H9 (cell line): ENCODE measurements around the gene CRK. TPM values are rescaled to one million over a fixed set of nuclear protein-coding genes. Genes with fewer than 3 reads are reported as not detected.
A peak's percentile ranks its signal among the peaks of the same experiment; 100 is the strongest.

Source experiments
- DNase-seq: peaks from one replicate; pipeline ENCODE4 v3.0.0-alpha.2; 2017
- H2AFZ ChIP-seq: one replicate; pipeline ENCODE4 v1.6.1; 2013; ENCODE audit warnings: mild to moderate bottlenecking, low read length, control low read depth, moderate library complexity
- H2AK5ac ChIP-seq: 2 replicates; pipeline ENCODE4 v1.6.1; 2013; ENCODE audit warnings: low read length, control low read depth, mixed read lengths; ENCODE audit not compliant: insufficient read length
- H2BK120ac ChIP-seq: one replicate; pipeline ENCODE4 v1.6.1; 2013; ENCODE audit warnings: low read depth, mild to moderate bottlenecking, low read length, control low read depth, inconsistent platforms; ENCODE audit not compliant: poor library complexity, severe bottlenecking
- H2BK12ac ChIP-seq: 2 replicates; pipeline ENCODE4 v1.6.1; 2013; ENCODE audit warnings: low read length, control low read depth, mixed read lengths, low read depth; ENCODE audit not compliant: insufficient read length
- H2BK15ac ChIP-seq: 2 replicates; pipeline ENCODE4 v1.6.1; 2013; ENCODE audit warnings: low read depth, low read length, control low read depth
- H2BK20ac ChIP-seq: one replicate; pipeline ENCODE4 v1.6.1; 2013; ENCODE audit warnings: low read depth, mild to moderate bottlenecking, low read length, control low read depth, inconsistent platforms; ENCODE audit not compliant: poor library complexity, severe bottlenecking
- H2BK5ac ChIP-seq: 2 replicates; pipeline ENCODE4 v1.6.1; 2013; ENCODE audit warnings: low read length, control low read depth, mixed read lengths; ENCODE audit not compliant: insufficient read length
- H3K14ac ChIP-seq: 2 replicates; pipeline ENCODE4 v1.6.1; 2013; ENCODE audit warnings: low read length, control low read depth; ENCODE audit not compliant: insufficient read depth
- H3K18ac ChIP-seq: 2 replicates; pipeline ENCODE4 v1.6.1; 2013; ENCODE audit warnings: low read depth, mild to moderate bottlenecking, mixed read lengths, low read length, control low read depth; ENCODE audit not compliant: insufficient read length
- H3K23ac ChIP-seq: 2 replicates; pipeline ENCODE4 v1.6.1; 2013; ENCODE audit warnings: low read length, control low read depth, mixed read lengths, low read depth; ENCODE audit not compliant: insufficient read length
- H3K23me2 ChIP-seq: 2 replicates; pipeline ENCODE4 v1.6.1; 2013; ENCODE audit warnings: low read depth, mild to moderate bottlenecking, mixed read lengths, low read length, control low read depth; ENCODE audit not compliant: insufficient read length, poor library complexity, severe bottlenecking
- H3K27ac ChIP-seq: 2 replicates; pipeline ENCODE4 v1.5.1; 2013; ENCODE audit warnings: low read length, control low read depth, mixed read lengths, low read depth; ENCODE audit not compliant: insufficient read length
- H3K27me3 ChIP-seq: 2 replicates; pipeline ENCODE4 v1.6.1; 2013; ENCODE audit warnings: low read length, control low read depth, inconsistent platforms; ENCODE audit not compliant: insufficient read depth
- H3K4ac ChIP-seq: 2 replicates; pipeline ENCODE4 v1.6.1; 2013; ENCODE audit warnings: low read depth, mild to moderate bottlenecking, control low read depth, inconsistent platforms, low read length, moderate library complexity
- H3K4me1 ChIP-seq: 2 replicates; pipeline ENCODE4 v1.6.1; 2013; ENCODE audit warnings: low read length, control low read depth, inconsistent platforms; ENCODE audit not compliant: insufficient read depth
- H3K4me2 ChIP-seq: 2 replicates; pipeline ENCODE4 v1.6.1; 2013; ENCODE audit warnings: low read length, control low read depth, mixed read lengths; ENCODE audit not compliant: insufficient read length, insufficient read depth
- H3K56ac ChIP-seq: 2 replicates; pipeline ENCODE4 v1.6.1; 2013; ENCODE audit warnings: low read depth, mild to moderate bottlenecking, mixed read lengths, low read length, control low read depth; ENCODE audit not compliant: insufficient read length
- H3K79me1 ChIP-seq: 2 replicates; pipeline ENCODE4 v1.6.1; 2013; ENCODE audit warnings: low read depth, mild to moderate bottlenecking, moderate library complexity, low read length, control low read depth, inconsistent platforms; ENCODE audit not compliant: insufficient read depth, poor library complexity, severe bottlenecking
- H3K79me2 ChIP-seq: 2 replicates; pipeline ENCODE4 v1.6.1; 2013; ENCODE audit warnings: low read length, control low read depth, inconsistent platforms; ENCODE audit not compliant: insufficient read depth
- H3K9ac ChIP-seq: 2 replicates; pipeline ENCODE4 v1.6.1; 2013; ENCODE audit warnings: low read length, control low read depth, mixed read lengths; ENCODE audit not compliant: insufficient read length; ENCODE audit errors: extremely low read depth
- H3K9me3 ChIP-seq: one replicate; pipeline ENCODE4 v1.6.1; 2013; ENCODE audit warnings: low read depth, low read length, inconsistent platforms; ENCODE audit not compliant: control insufficient read depth
- H3T11ph ChIP-seq: one replicate; pipeline ENCODE4 v1.6.1; 2013; ENCODE audit warnings: mild to moderate bottlenecking, low read length, control low read depth, inconsistent platforms
- H4K20me1 ChIP-seq: one replicate; pipeline ENCODE4 v1.6.1; 2013; ENCODE audit not compliant: control insufficient read depth, insufficient read length, insufficient read depth
- H4K5ac ChIP-seq: 2 replicates; pipeline ENCODE4 v1.6.1; 2013; ENCODE audit warnings: low read depth, mild to moderate bottlenecking, mixed read lengths, low read length, control low read depth; ENCODE audit not compliant: insufficient read length
- H4K8ac ChIP-seq: replicated peaks from 2 replicates; pipeline ENCODE4 v1.6.1; 2013; ENCODE audit warnings: low read length, control low read depth, mixed read lengths, low read depth; ENCODE audit not compliant: insufficient read length
- H4K91ac ChIP-seq: 2 replicates; pipeline ENCODE4 v1.6.1; 2013; ENCODE audit warnings: low read depth, mild to moderate bottlenecking, moderate library complexity, mixed read lengths, low read length, control low read depth; ENCODE audit not compliant: insufficient read length
- H3K27ac Mint-ChIP-seq, 3 experiments: 2 replicates in 2 of 3; 3 replicates in 1 of 3; pipeline ENCODE4 v1.8.0; 2020 to 2021; ENCODE audit warnings: mixed read lengths in 3 of 3, mild to moderate bottlenecking in 1 of 3, moderate library complexity in 1 of 3
- H3K27me3 Mint-ChIP-seq: 2 replicates; pipeline ENCODE4 v1.8.0; 2021; ENCODE audit warnings: low read depth, mild to moderate bottlenecking, moderate library complexity, mixed read lengths
- H3K36me3 Mint-ChIP-seq, 3 experiments: 2 replicates in 2 of 3; 3 replicates in 1 of 3; pipeline ENCODE4 v1.8.0; 2020 to 2021; ENCODE audit warnings: low read depth in 3 of 3, mixed read lengths in 3 of 3; ENCODE audit not compliant: insufficient read depth in 1 of 3
- H3K4me1 Mint-ChIP-seq, 2 experiments: 2 replicates each; pipeline ENCODE4 v1.8.0; 2020; ENCODE audit warnings: mixed read lengths in 2 of 2
- H3K4me3 Mint-ChIP-seq, 2 experiments: 2 replicates in 1 of 2; 3 replicates in 1 of 2; pipeline ENCODE4 v1.8.0; 2020 to 2021; ENCODE audit warnings: mild to moderate bottlenecking in 2 of 2, mixed read lengths in 2 of 2, moderate library complexity in 1 of 2
- H3K9me3 Mint-ChIP-seq, 2 experiments: 2 replicates in 1 of 2; 3 replicates in 1 of 2; pipeline ENCODE4 v1.8.0; 2020; ENCODE audit warnings: mild to moderate bottlenecking in 2 of 2, mixed read lengths in 2 of 2, moderate library complexity in 1 of 2
- WGBS: extraction: QIAGEN DNeasy Blood & Tissue Kit; methylation state at CpG from one replicate; pipeline ENCODE4 v1.1.7; 2013; ENCODE audit warnings: missing lambda C conversion rate, low lambda C conversion rate, mixed read lengths; ENCODE audit not compliant: insufficient read length; ENCODE audit errors: extremely low coverage; 5-methylcytosine and 5-hydroxymethylcytosine counted together
- total RNA-seq: library from RNA; stranded (reverse); gene quantifications from 2 replicates; pipeline ENCODE4 v1.2.1, GENCODE V29; 2021
- TF ChIP-seq, protein P1 (sequence below): fragments of 200-600 bp; sonication (generic); conservative IDR thresholded peaks from 3 replicates; pipeline ENCODE4 v1.8.0; 2021; ENCODE audit warnings: antibody characterized with exemption, mild to moderate bottlenecking

The CRK gene
- total RNA-seq, 1 experiment from 2014 or later, result 58.9 TPM

DNA sequence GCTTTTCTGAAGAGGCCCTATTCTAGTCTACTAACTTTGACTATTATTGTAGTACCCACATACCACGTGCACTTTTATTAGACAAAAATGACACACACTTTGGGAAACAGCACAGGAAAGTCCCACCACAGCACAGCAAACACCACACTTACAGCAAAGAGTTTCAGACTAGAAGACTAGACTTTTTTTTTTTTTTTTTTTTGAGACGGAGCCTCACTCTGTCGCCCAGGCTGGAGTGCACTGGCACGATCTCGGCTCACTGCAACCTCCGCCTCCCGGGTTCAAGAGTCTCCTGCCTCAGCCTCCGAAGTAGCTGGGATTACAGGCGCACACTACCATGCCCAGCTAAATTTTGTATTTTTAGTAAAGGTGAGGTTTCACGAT is 76.1 kb downstream of the CRK start:
- H3K14ac ChIP-seq, result no peak overlapping the region
- H3K4me2 ChIP-seq, result no peak overlapping the region
- H3K79me2 ChIP-seq, result peaks cover 95% of the 10 kb centered on the region
- no peak overlapping the region for H3K27ac ChIP-seq
- no peaks in the 10 kb centered on the region for H3K27me3 Mint-ChIP-seq
- no peak overlapping the region for H3K4ac ChIP-seq
- peaks cover 4% of the 10 kb centered on the region for H3K79me1 ChIP-seq
- H4K8ac ChIP-seq, result no peak overlapping the region
- no peak overlapping the region for H3T11ph ChIP-seq
- no peak overlapping the region for H4K91ac ChIP-seq
- H3K4me3 Mint-ChIP-seq, result no peak overlapping the region
- no peak overlapping the region for H3K18ac ChIP-seq
- H3K27me3 ChIP-seq, result no peaks in the 10 kb centered on the region
- no peaks in the 10 kb centered on the region for H3K9me3 ChIP-seq
- TF ChIP-seq, protein P1, sequence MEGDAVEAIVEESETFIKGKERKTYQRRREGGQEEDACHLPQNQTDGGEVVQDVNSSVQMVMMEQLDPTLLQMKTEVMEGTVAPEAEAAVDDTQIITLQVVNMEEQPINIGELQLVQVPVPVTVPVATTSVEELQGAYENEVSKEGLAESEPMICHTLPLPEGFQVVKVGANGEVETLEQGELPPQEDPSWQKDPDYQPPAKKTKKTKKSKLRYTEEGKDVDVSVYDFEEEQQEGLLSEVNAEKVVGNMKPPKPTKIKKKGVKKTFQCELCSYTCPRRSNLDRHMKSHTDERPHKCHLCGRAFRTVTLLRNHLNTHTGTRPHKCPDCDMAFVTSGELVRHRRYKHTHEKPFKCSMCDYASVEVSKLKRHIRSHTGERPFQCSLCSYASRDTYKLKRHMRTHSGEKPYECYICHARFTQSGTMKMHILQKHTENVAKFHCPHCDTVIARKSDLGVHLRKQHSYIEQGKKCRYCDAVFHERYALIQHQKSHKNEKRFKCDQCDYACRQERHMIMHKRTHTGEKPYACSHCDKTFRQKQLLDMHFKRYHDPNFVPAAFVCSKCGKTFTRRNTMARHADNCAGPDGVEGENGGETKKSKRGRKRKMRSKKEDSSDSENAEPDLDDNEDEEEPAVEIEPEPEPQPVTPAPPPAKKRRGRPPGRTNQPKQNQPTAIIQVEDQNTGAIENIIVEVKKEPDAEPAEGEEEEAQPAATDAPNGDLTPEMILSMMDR, result no peak
- H3K23me2 ChIP-seq, result no peaks in the 10 kb centered on the region
- no peak overlapping the region for H2BK120ac ChIP-seq
- H4K20me1 ChIP-seq, result no peaks in the 10 kb centered on the region
- no peak overlapping the region for H2BK15ac ChIP-seq
- H2BK12ac ChIP-seq, result no peak overlapping the region
- H3K56ac ChIP-seq, result no peak overlapping the region
- no peak overlapping the region for H3K23ac ChIP-seq
- peaks cover 40 to 53% of the 10 kb centered on the region in 2 experiments for H3K4me1 Mint-ChIP-seq
- H3K9ac ChIP-seq, result no peak overlapping the region
- H3K27ac Mint-ChIP-seq, result peak overlapping the region in 1 of 3 experiments; percentile 48; a peak in 2 of 7 replicates
- no peak overlapping the region for H2BK5ac ChIP-seq
- H2AFZ ChIP-seq, result no peak overlapping the region
- no peaks in the 10 kb centered on the region for H3K9me3 Mint-ChIP-seq
- DNase-seq, result no peak
- H4K5ac ChIP-seq, result no peak overlapping the region
- H2AK5ac ChIP-seq, result no peak overlapping the region
- no peak overlapping the region for H2BK20ac ChIP-seq
- no CpG with 5 or more reads among the region's 10 CpGs for WGBS
- H3K36me3 Mint-ChIP-seq, result peaks cover 2 to 26% (median 6%) of the 10 kb centered on the region in 3 experiments; a peak in 6 of 7 replicates
- H3K4me1 ChIP-seq, result no peaks in the 10 kb centered on the region; the same call in 1 of the 2 replicates
